ENCODE data around the gene FLNC. TPM values are rescaled to one million over a fixed set of nuclear protein-coding genes. Genes with fewer than 3 reads are reported as not detected.

The FLNC gene
- total and polyA plus RNA-seq, 9 of the 15 experiments (the other 6 are each of a cell fraction or from before 2014, with no cell fraction given), result 0.90 to 155 (median 28.8) TPM

DNA sequence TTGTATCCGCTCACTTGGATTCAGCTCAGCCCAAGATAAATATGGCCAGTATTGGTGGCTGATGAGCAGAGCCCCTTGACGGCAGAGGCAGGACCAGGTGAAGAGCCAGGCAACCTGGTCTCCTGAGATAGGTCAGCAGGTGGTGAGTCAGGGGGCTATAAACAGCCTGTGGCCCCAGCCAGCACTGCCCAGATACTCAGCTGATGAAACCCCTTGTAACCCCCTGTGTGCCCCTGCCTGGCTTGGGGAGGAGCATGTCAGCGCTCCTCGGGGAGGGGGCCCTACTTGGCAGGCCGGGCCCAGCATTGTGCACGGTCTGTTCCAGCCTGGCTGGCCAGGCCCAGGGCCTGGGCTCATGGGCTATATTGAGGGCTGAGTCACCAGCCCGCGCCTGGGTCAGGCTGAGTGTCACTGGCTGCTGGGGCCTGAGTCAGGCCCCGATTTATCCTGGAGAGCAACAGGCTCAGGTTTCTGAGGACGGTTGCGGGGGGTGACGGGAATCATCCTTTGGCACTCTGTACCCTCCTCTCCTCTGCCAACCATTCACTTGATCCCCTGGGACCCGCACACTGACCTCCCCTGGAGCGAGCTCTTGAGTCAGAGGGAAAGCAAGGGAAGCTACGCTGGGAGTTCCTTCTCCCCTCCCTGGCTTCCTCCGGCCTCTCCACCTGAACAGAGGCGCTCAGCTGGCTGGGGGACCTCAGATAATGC, 2.8 kb upstream of the FLNC start (continued):
- no peak for TF ChIP-seq BRF1 (IDR thresholded peaks at IDR 0.05; ENCODE audit: borderline replicate concordance, extremely low read depth, insufficient read length)
- 0 out of 2 replicates have a peak, but pooled peaks have one; percentile 43 for TF ChIP-seq MBD2 (IDR thresholded peaks at IDR 0.05; ENCODE audit: borderline replicate concordance, low read depth)
- TF ChIP-seq ZNF76 (CRISPR knock-in tag; IDR thresholded peaks at IDR 0.05; ENCODE audit: borderline replicate concordance), result no peak
- TF ChIP-seq CEBPG (CRISPR knock-in tag; IDR thresholded peaks at IDR 0.05), result peak; percentile 98
- peak in 1 of 2 experiments; percentile 95; a peak in 2 of 4 replicates for TF ChIP-seq CEBPG (tag; conservative IDR thresholded peaks at IDR 0.05 in 1 of 2, IDR thresholded peaks at IDR 0.05 in 1 of 2)
- 0 out of 2 replicates have a peak, but pooled peaks have one; percentile 56 for TF ChIP-seq HDAC2 (IDR thresholded peaks at IDR 0.05)
- TF ChIP-seq, protein P1, sequence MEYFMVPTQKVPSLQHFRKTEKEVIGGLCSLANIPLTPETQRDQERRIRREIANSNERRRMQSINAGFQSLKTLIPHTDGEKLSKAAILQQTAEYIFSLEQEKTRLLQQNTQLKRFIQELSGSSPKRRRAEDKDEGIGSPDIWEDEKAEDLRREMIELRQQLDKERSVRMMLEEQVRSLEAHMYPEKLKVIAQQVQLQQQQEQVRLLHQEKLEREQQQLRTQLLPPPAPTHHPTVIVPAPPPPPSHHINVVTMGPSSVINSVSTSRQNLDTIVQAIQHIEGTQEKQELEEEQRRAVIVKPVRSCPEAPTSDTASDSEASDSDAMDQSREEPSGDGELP (CRISPR knock-in tag; IDR thresholded peaks at IDR 0.05; ENCODE audit: borderline replicate concordance), result peak; percentile 87
- TF ChIP-seq ZNF347 (CRISPR knock-in tag; IDR thresholded peaks at IDR 0.05; ENCODE audit: low read depth), result no peak
- TF ChIP-seq HEY1 (CRISPR knock-in tag; IDR thresholded peaks at IDR 0.05; ENCODE audit: borderline replicate concordance), result no peak
- no peak for TF ChIP-seq PTBP1 (IDR thresholded peaks at IDR 0.05; ENCODE audit: low read depth, low read length)
- TF ChIP-seq, protein P2, sequence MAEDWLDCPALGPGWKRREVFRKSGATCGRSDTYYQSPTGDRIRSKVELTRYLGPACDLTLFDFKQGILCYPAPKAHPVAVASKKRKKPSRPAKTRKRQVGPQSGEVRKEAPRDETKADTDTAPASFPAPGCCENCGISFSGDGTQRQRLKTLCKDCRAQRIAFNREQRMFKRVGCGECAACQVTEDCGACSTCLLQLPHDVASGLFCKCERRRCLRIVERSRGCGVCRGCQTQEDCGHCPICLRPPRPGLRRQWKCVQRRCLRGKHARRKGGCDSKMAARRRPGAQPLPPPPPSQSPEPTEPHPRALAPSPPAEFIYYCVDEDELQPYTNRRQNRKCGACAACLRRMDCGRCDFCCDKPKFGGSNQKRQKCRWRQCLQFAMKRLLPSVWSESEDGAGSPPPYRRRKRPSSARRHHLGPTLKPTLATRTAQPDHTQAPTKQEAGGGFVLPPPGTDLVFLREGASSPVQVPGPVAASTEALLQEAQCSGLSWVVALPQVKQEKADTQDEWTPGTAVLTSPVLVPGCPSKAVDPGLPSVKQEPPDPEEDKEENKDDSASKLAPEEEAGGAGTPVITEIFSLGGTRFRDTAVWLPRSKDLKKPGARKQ (CRISPR knock-in tag; IDR thresholded peaks at IDR 0.05), result no peak
- TF ChIP-seq NFXL1 (CRISPR knock-in tag; IDR thresholded peaks at IDR 0.05), result 0 out of 2 replicates have a peak, but pooled peaks have one; percentile 58
- TF ChIP-seq, protein P3, sequence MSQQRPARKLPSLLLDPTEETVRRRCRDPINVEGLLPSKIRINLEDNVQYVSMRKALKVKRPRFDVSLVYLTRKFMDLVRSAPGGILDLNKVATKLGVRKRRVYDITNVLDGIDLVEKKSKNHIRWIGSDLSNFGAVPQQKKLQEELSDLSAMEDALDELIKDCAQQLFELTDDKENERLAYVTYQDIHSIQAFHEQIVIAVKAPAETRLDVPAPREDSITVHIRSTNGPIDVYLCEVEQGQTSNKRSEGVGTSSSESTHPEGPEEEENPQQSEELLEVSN (IDR thresholded peaks at IDR 0.05; ENCODE audit: borderline replicate concordance in 1 of 2, extremely low read depth in 1 of 2, insufficient read depth in 1 of 2, insufficient read length in 1 of 2, low read depth in 1 of 2, low read length in 1 of 2, poor library complexity in 1 of 2, severe bottlenecking in 1 of 2), result no peak
- no peak for TF ChIP-seq ZNF217 (CRISPR knock-in tag; IDR thresholded peaks at IDR 0.05)
- no peak for TF ChIP-seq ZBTB17 (CRISPR knock-in tag; IDR thresholded peaks at IDR 0.05)
- no peak for TF ChIP-seq HDGF (IDR thresholded peaks at IDR 0.05)
- TF ChIP-seq, protein P4, sequence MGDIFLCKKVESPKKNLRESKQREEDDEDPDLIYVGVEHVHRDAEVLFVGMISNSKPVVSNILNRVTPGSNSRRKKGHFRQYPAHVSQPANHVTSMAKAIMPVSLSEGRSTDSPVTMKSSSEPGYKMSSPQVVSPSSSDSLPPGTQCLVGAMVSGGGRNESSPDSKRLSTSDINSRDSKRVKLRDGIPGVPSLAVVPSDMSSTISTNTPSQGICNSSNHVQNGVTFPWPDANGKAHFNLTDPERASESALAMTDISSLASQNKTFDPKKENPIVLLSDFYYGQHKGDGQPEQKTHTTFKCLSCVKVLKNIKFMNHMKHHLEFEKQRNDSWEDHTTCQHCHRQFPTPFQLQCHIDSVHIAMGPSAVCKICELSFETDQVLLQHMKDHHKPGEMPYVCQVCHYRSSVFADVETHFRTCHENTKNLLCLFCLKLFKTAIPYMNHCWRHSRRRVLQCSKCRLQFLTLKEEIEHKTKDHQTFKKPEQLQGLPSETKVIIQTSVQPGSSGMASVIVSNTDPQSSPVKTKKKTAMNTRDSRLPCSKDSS (IDR thresholded peaks at IDR 0.05; ENCODE audit: low read depth, partially characterized antibody), result no peak
- TF ChIP-seq ZNF184 (CRISPR knock-in tag; IDR thresholded peaks at IDR 0.05), result no peak
- TF ChIP-seq, protein P5, sequence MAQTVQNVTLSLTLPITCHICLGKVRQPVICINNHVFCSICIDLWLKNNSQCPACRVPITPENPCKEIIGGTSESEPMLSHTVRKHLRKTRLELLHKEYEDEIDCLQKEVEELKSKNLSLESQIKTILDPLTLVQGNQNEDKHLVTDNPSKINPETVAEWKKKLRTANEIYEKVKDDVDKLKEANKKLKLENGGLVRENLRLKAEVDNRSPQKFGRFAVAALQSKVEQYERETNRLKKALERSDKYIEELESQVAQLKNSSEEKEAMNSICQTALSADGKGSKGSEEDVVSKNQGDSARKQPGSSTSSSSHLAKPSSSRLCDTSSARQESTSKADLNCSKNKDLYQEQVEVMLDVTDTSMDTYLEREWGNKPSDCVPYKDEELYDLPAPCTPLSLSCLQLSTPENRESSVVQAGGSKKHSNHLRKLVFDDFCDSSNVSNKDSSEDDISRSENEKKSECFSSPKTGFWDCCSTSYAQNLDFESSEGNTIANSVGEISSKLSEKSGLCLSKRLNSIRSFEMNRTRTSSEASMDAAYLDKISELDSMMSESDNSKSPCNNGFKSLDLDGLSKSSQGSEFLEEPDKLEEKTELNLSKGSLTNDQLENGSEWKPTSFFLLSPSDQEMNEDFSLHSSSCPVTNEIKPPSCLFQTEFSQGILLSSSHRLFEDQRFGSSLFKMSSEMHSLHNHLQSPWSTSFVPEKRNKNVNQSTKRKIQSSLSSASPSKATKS (CRISPR knock-in tag; IDR thresholded peaks at IDR 0.05), result no peak
- TF ChIP-seq OTX1 (CRISPR knock-in tag; IDR thresholded peaks at IDR 0.05), result no peak
